GM12873 (cell line): ENCODE measurements around the gene ALDH1A2.

ENCODE experiments used
- TF ChIP-seq, protein P1 (sequence below): IDR thresholded peaks from 2 replicates; pipeline ENCODE4 v1.5.1; 2012; ENCODE audit warnings: low read depth, mild to moderate bottlenecking, moderate library complexity, low read length, control low read depth; ENCODE audit not compliant: insufficient read depth; ENCODE audit errors: missing control alignments

ALDH1A2 gene

DNA sequence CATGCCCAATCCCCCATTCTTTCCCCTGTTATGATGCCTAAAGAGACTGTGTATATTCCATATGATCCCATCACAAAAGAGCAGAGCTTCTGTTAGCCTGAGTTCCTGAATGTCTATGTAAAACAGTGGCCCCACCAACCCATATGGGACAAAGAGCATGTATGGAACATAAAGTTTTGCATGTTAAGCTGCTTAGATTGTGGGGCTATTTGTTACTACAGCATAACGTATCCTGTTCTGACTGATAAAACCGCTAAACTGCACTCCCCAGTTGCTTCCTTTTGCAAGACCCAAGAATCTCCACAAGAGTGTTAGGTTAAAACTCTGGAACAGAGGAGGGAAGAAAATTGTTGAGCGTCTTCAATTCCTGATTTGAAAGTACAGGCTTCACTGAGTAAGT, 154.8 kb downstream of the ALDH1A2 start:
- TF ChIP-seq, protein P1, sequence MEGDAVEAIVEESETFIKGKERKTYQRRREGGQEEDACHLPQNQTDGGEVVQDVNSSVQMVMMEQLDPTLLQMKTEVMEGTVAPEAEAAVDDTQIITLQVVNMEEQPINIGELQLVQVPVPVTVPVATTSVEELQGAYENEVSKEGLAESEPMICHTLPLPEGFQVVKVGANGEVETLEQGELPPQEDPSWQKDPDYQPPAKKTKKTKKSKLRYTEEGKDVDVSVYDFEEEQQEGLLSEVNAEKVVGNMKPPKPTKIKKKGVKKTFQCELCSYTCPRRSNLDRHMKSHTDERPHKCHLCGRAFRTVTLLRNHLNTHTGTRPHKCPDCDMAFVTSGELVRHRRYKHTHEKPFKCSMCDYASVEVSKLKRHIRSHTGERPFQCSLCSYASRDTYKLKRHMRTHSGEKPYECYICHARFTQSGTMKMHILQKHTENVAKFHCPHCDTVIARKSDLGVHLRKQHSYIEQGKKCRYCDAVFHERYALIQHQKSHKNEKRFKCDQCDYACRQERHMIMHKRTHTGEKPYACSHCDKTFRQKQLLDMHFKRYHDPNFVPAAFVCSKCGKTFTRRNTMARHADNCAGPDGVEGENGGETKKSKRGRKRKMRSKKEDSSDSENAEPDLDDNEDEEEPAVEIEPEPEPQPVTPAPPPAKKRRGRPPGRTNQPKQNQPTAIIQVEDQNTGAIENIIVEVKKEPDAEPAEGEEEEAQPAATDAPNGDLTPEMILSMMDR: no peak

DNA sequence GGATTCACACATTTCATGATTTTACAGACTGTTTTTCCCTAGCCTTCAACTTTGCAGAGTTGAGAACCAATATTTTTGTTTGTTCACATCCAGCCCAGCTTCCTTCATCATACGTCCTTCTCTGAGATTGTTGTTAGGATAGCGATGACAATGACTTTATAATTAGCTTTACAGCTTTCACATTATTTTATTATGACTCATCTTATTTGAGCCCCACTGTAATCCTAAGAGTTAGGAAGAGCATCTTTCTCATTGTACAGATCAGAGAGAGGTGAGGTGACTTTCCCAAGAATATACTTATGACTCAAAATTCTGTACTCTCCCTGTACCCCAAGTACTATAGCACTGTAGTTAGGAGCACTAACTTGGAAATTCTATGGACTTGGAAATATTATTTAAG, 156.1 kb downstream of the ALDH1A2 start:
- TF ChIP-seq, protein P1: no peak

DNA sequence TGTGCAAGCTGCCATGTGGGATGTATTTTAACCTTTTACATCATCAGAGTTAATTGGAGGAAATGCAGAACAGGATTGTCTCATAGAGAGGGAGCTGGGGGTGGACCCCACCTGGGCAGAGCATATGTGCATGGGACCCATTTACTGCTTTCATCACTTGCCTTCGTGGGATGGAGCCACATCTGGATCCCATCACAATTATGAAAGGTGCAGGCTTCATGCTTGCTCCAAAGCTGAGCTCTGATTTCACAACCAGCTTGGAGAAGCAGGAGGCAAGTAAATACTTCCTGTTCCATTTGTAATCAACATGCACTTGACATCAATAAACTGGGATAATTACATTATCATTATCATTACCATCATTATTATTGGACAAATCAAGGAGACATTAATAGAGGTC, 161.9 kb downstream of the ALDH1A2 start:
- TF ChIP-seq, protein P1: no peak
